BLaER1 (cell line): ENCODE results near the gene MON1B.
"Not testable (repeated sequence)": the region's sequence is repeated elsewhere in the genome, so short reads cannot be mapped to it uniquely, and the experiment has no call there.

ENCODE experiments used
- H3K27ac ChIP-seq: shearing (Covaris generic); formaldehyde crosslinking; 2 replicates; pipeline ENCODE4 v1.8.1; 2022
- H3K27me3 ChIP-seq: shearing (Covaris generic); formaldehyde crosslinking; 2 replicates; pipeline ENCODE4 v1.8.1; 2022
- H3K36me3 ChIP-seq: shearing (Covaris generic); formaldehyde crosslinking; 2 replicates; pipeline ENCODE4 v1.8.1; 2022
- H3K4me1 ChIP-seq: shearing (Covaris generic); formaldehyde crosslinking; 2 replicates; pipeline ENCODE4 v1.8.1; 2022
- H3K4me2 ChIP-seq: shearing (Covaris generic); formaldehyde crosslinking; 2 replicates; pipeline ENCODE4 v1.8.1; 2022
- H3K4me3 ChIP-seq: shearing (Covaris generic); formaldehyde crosslinking; 2 replicates; pipeline ENCODE4 v1.8.1; 2022
- H3K9ac ChIP-seq: shearing (Covaris generic); formaldehyde crosslinking; 2 replicates; pipeline ENCODE4 v1.8.1; 2022
- H3K9me3 ChIP-seq: shearing (Covaris generic); formaldehyde crosslinking; 2 replicates; pipeline ENCODE4 v1.8.1; 2022
- H4K20me1 ChIP-seq: shearing (Covaris generic); formaldehyde crosslinking; 2 replicates; pipeline ENCODE4 v1.8.1; 2022
- Cebpa-rat ChIP-seq: shearing (Covaris generic); IDR thresholded peaks from 2 replicates; pipeline ENCODE4 v1.8.1; 2022

Gene MON1B

GRCh38 chr16:77169650-77170236 lies 21.2 kb upstream of the MON1B start:
- Histone ChIP-seq H3K4me2 (no peak overlapping the region), H3K4me1 (no peaks in the 10 kb centered on the region), H4K20me1 (no peaks in the 10 kb centered on the region), H3K27me3 (no peaks in the 10 kb centered on the region), H3K9me3 (no peaks in the 10 kb centered on the region), H3K9ac (no peak overlapping the region), H3K27ac (no peak overlapping the region), H3K4me3 (no peak overlapping the region), H3K36me3 (no peaks in the 10 kb centered on the region)
- TF ChIP-seq Cebpa-rat, result no peak

GRCh38 chr16:77170805-77171204 lies 20.2 kb upstream of the MON1B start:
- no peaks in the 10 kb centered on the region for H3K9me3 ChIP-seq
- H3K9ac ChIP-seq, result no peak overlapping the region
- no peak overlapping the region for H3K4me2 ChIP-seq
- H3K4me3 ChIP-seq, result no peak overlapping the region
- no peaks in the 10 kb centered on the region for H3K36me3 ChIP-seq
- no peak for TF ChIP-seq Cebpa-rat
- H3K27ac ChIP-seq, result no peak overlapping the region
- H3K4me1 ChIP-seq, result no peaks in the 10 kb centered on the region
- no peaks in the 10 kb centered on the region for H4K20me1 ChIP-seq
- no peaks in the 10 kb centered on the region for H3K27me3 ChIP-seq

DNA sequence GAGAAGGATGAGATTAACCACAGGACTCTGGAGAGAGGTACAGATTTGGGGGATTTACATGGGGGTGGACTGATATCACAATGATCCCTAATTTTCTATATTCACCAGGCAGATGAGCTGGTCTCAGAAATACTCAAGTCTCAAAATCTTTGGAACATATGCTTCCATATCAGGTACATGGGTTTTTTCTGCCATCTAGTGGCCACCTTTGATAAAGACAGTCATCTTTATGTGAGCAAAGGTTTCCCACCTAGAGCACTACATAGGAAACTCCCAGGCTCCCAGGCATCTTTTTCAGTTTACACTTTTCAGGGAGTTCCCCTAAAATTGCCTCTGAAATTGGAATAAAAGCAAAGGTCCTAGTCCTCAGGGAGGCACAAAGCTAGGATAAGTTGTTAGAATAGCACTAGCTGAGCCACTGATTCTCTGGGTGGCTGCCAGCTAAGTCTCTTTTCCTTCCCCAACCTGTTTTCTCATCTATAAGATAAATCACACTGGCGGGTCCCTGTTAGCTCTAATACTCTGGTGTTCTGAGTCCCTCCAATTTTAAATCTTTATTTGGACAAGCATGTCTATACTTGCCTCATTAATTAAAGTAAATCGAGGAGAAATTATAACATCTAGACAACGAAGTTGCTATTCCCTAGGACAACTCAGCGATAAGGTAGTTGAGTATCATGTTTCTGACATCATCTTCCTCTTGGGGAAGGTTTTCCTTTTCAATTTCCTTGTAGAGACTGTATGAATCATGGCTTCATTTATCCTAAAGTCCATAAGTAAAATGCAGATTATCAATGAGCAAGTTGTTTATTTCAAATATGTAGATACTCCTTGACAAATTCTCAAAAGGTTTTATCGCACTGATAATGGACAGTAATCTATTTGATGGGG lies 19.0 kb upstream of the MON1B start:
- no peak overlapping the region for H3K4me2 ChIP-seq
- H3K27me3 ChIP-seq, result no peaks in the 10 kb centered on the region
- no peaks in the 10 kb centered on the region for H4K20me1 ChIP-seq
- TF ChIP-seq Cebpa-rat, result no peak
- H3K4me1 ChIP-seq, result no peaks in the 10 kb centered on the region
- H3K9me3 ChIP-seq, result no peaks in the 10 kb centered on the region
- no peak overlapping the region for H3K4me3 ChIP-seq
- no peak overlapping the region for H3K9ac ChIP-seq
- no peaks in the 10 kb centered on the region for H3K36me3 ChIP-seq
- H3K27ac ChIP-seq, result no peak overlapping the region

DNA sequence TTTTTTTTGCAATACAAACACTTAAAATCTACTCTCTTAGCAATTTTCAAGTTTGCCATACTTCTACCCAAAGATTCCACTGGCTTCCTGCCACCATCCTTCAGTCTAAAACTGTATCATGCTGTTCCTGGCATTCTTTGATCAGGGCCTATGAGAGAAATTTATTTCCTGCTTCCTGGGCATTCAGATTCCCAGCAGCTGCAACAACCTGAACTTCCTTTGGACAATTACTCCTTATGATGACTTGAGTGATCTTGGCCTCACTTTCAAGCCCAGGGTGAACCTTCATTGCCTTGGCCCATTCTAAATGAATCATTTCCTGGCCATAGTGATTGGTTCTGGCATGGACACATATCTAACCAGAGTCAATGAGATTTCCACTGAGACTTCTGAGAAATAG lies 18.0 kb upstream of the MON1B start:
- Histone ChIP-seq H3K4me2 (no peak overlapping the region), H3K9me3 (no peaks in the 10 kb centered on the region), H3K27ac (no peak overlapping the region), H3K36me3 (no peaks in the 10 kb centered on the region), H4K20me1 (no peaks in the 10 kb centered on the region), H3K4me1 (no peaks in the 10 kb centered on the region), H3K27me3 (no peaks in the 10 kb centered on the region), H3K9ac (no peak overlapping the region), H3K4me3 (no peak overlapping the region)
- no peak for TF ChIP-seq Cebpa-rat

DNA sequence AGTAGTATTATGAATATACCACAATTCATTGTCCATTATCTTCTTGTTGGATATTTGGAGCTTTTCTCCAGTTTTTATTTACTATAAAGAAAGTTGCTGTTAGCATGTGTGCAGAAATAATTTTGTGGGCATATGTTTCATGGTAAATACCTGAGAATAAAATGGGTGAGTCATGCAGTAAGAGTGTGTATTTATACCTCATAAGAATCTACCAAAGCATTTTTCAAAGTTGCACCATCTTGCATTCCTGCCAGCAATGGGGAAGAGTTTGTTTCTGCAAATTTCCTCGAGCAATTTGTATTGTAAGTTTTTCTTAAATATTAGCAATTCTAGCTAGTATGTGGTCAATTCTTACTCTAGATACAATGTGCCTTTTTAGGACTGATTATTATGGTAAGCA lies 7.9 kb upstream of the MON1B start:
- H3K9me3 ChIP-seq, result no peaks in the 10 kb centered on the region
- H3K4me1 ChIP-seq, result no peaks in the 10 kb centered on the region
- no peak for TF ChIP-seq Cebpa-rat
- H3K9ac ChIP-seq, result no peak overlapping the region
- no peaks in the 10 kb centered on the region for H4K20me1 ChIP-seq
- no peak overlapping the region for H3K27ac ChIP-seq
- no peak overlapping the region for H3K4me2 ChIP-seq
- no peaks in the 10 kb centered on the region for H3K36me3 ChIP-seq
- H3K4me3 ChIP-seq, result no peak overlapping the region
- H3K27me3 ChIP-seq, result no peaks in the 10 kb centered on the region

GRCh38 chr16:77186298-77186697 lies 4.7 kb upstream of the MON1B start:
- H3K9me3 ChIP-seq, H3K4me3 ChIP-seq, H3K27me3 ChIP-seq, H3K9ac ChIP-seq, H3K4me2 ChIP-seq, H3K36me3 ChIP-seq, H3K27ac ChIP-seq, H4K20me1 ChIP-seq: not testable (repeated sequence)
- peaks cover 14% of the 10 kb centered on the region for H3K4me1 ChIP-seq

DNA sequence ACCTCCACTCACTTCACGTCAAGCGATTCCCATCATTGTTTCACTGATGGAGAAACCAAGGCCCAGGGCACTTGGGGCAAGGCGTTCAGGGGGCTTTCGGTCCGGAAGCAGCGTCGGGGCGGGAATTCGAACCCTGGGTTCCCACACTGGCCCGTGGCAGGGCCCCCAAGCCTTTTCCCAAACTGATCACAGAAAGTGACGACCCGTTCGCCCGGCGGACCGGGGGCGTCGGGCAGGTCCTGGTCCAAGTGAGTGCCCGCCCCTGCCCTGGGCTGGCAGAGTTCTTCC lies 856 bp upstream of the MON1B start:
- H3K27ac ChIP-seq, result peak overlapping the region; percentile 93
- peak overlapping the region; percentile 84 for H3K4me2 ChIP-seq
- H3K4me1 ChIP-seq, result peaks cover 27% of the 10 kb centered on the region
- H3K4me3 ChIP-seq, result peak overlapping the region; percentile 87
- H3K27me3 ChIP-seq, result no peaks in the 10 kb centered on the region
- peak overlapping the region; percentile 86 for H3K9ac ChIP-seq
- H3K36me3 ChIP-seq, result peaks cover 26% of the 10 kb centered on the region
- no peak for TF ChIP-seq Cebpa-rat
- no peaks in the 10 kb centered on the region for H3K9me3 ChIP-seq
- H4K20me1 ChIP-seq, result peaks cover 21% of the 10 kb centered on the region

DNA sequence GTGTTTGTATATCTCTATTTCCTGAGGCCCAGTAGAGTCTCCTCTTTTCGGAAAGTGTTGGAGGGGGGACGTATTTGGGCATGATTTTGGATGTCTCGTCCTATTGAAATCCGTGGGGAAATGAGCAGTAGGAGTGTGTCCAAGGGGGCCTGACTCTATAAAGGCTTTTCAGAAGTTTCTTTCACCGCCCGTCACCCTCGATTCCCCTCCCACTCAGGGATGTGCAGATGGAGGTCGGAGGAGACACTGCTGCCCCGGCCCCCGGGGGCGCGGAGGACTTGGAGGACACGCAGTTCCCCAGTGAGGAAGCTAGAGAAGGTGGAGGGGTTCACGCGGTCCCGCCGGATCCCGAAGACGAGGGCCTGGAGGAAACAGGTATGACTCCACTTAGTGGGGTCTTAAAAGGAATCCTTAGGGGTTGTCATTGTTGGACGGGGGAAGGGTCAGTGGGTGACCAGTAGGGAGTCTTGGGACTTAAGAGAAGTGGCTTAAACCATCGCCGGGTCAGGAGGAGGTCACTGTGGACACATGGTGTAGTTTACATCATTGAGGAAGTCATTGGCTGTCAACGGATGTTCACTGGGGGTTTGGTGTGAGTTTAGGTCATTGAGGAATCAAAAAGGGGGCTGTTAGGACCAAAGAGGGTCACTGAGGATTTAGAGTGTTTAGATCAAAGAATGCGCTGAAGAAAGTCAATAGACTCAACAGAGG lies 424 bp downstream of the MON1B start:
- no peaks in the 10 kb centered on the region for H3K27me3 ChIP-seq
- H3K4me2 ChIP-seq, result peak overlapping the region; percentile 83
- H3K36me3 ChIP-seq, result peaks cover 39% of the 10 kb centered on the region
- no peak for TF ChIP-seq Cebpa-rat
- H3K9ac ChIP-seq, result peak overlapping the region; percentile 86
- H4K20me1 ChIP-seq, result peaks cover 29% of the 10 kb centered on the region
- H3K4me1 ChIP-seq, result peaks cover 27% of the 10 kb centered on the region
- no peaks in the 10 kb centered on the region for H3K9me3 ChIP-seq
- H3K27ac ChIP-seq, result peak overlapping the region; percentile 93
- H3K4me3 ChIP-seq, result peak overlapping the region; percentile 87

- Histone ChIP-seq H3K9me3 (no peaks in the 10 kb centered on the region), H3K9ac (no peak overlapping the region), H3K4me3 (no peak overlapping the region), H3K4me1 (peaks cover 27% of the 10 kb centered on the region), H3K36me3 (peaks cover 59% of the 10 kb centered on the region), H4K20me1 (peaks cover 39% of the 10 kb centered on the region), H3K27me3 (no peaks in the 10 kb centered on the region), H3K27ac (no peak overlapping the region), H3K4me2 (no peak overlapping the region)
- TF ChIP-seq Cebpa-rat, result no peak
Observed at GRCh38 chr16:77193377-77193776, 2.4 kb downstream of the MON1B start.
